Spleen (tissue), 10 donors: ENCODE measurements around the gene SCRN2. TPM values are rescaled to one million over a fixed set of nuclear protein-coding genes. Genes with fewer than 3 reads are reported as not detected.

Experiments
- polyA plus RNA-seq, 3 donors: library from polyadenylated mRNA; stranded (reverse); fragments of 200-250 nt; gene quantifications; one replicate each; pipeline ENCODE4 v1.2.1, GENCODE V29; 2013
- total RNA-seq, 7 donors: library from RNA; depleted of rRNA in 3 of 7; stranded (reverse); fragments of >200 nt in 3 of 7; fragmentation: NEBNext Ultra II Directional in 4 of 7; extraction: Animal tissue kit (Norgen Biotek cat#: 25700) in 4 of 7; gene quantifications; one replicate each; pipeline versions ENCODE4 v1.1.0 to v1.2.1, GENCODE V29; 2016 to 2021
- donor health status: healthy with polysubstance abuse.
- donor health status: DM: no; HTN: no; CAD: no; lungs with moderate emphysema.
- donor health status: DM: no; HTN: no; CAD: no.
- donor health status: Bipolar disorder and iron deficiency.
- donor health status: healthy.
- donor health status: DM: no; HTN: no; CAD: no.
- donor health status: DM: yes; HTN: yes; CAD: no.

Gene SCRN2
- total and polyA plus RNA-seq, 10 donors: 37.5 to 59.4 (median 49.7) TPM

Other genes starting within 250 kb of the SCRN2 start
- 100 to 1,000 TPM; 232 to 331 (median 259) TPM for gene KPNB1, start 191.4 kb downstream of the SCRN2 start, total RNA-seq
- 10 to 100 TPM; 37.0 to 56.7 (median 49.0) TPM for gene KPNB1, start 191.4 kb downstream of the SCRN2 start, polyA plus RNA-seq
- 10 to 100 TPM; 11.6 to 28.0 (median 19.6) TPM for gene TBKBP1, start 147.1 kb downstream of the SCRN2 start, total RNA-seq
- gene TBKBP1, start 147.1 kb downstream of the SCRN2 start, polyA plus RNA-seq: 10 to 100 TPM in 2 of 3 donors, 1 to 10 TPM in 1; 3.8 to 25.7 (median 10.2) TPM
- 10 to 100 TPM; 10.4 to 21.7 (median 12.2) TPM for gene TBX21, start 108.0 kb downstream of the SCRN2 start, total RNA-seq
- 1 to 10 TPM; 2.6 to 8.3 (median 3.8) TPM for gene TBX21, start 108.0 kb downstream of the SCRN2 start, polyA plus RNA-seq
- gene OSBPL7, start 19.5 kb downstream of the SCRN2 start, total RNA-seq: 10 to 100 TPM; 17.3 to 33.3 (median 23.0) TPM
- 10 to 100 TPM in 2 of 3 donors, 1 to 10 TPM in 1; 7.7 to 17.7 (median 10.7) TPM for gene OSBPL7, start 19.5 kb downstream of the SCRN2 start, polyA plus RNA-seq
- 10 to 100 TPM; 24.4 to 46.1 (median 32.2) TPM for gene MRPL10, start 9.7 kb downstream of the SCRN2 start, total RNA-seq
- gene MRPL10, start 9.7 kb downstream of the SCRN2 start, polyA plus RNA-seq: 10 to 100 TPM; 27.2 to 42.3 (median 36.2) TPM
- gene LRRC46, start 9.6 kb downstream of the SCRN2 start, total RNA-seq: 1 to 10 TPM in 3 of 7 donors, under 1 TPM in 4; 0.42 to 1.3 (median 0.66) TPM
- gene LRRC46, start 9.6 kb downstream of the SCRN2 start, polyA plus RNA-seq: 1 to 10 TPM; 1.0 to 1.4 (median 1.2) TPM
- gene SP6, start 9.9 kb upstream of the SCRN2 start, total RNA-seq: 1 to 10 TPM in 5 of 7 donors, under 1 TPM in 2; 0.19 to 3.0 (median 2.0) TPM
- under 1 TPM; 0.11 to 0.90 (median 0.27) TPM for gene SP6, start 9.9 kb upstream of the SCRN2 start, polyA plus RNA-seq
- gene SP2, start 55.0 kb upstream of the SCRN2 start, total RNA-seq: 10 to 100 TPM; 11.9 to 22.6 (median 18.2) TPM
- gene SP2, start 55.0 kb upstream of the SCRN2 start, polyA plus RNA-seq: 10 to 100 TPM in 1 of 3 donors, 1 to 10 TPM in 2; 4.5 to 10.7 (median 5.5) TPM
- gene PNPO, start 100.3 kb upstream of the SCRN2 start, total RNA-seq: 10 to 100 TPM; 23.6 to 28.9 (median 28.1) TPM
- 10 to 100 TPM in 1 of 3 donors, 1 to 10 TPM in 2; 6.1 to 13.0 (median 8.5) TPM for gene PNPO, start 100.3 kb upstream of the SCRN2 start, polyA plus RNA-seq
- gene PRR15L, start 116.6 kb upstream of the SCRN2 start, total RNA-seq: not detected
- gene PRR15L, start 116.6 kb upstream of the SCRN2 start, polyA plus RNA-seq: under 1 TPM in 1 of 3 donors, not detected in 2; 0.16 TPM
- 100 to 1,000 TPM; 216 to 380 (median 235) TPM for gene CDK5RAP3, start 129.8 kb upstream of the SCRN2 start, total RNA-seq
- gene CDK5RAP3, start 129.8 kb upstream of the SCRN2 start, polyA plus RNA-seq: 1,000 to 10,000 TPM in 1 of 3 donors, 100 to 1,000 TPM in 2; 328 to 1,020 (median 665) TPM
- 10 to 100 TPM in 3 of 7 donors, 1 to 10 TPM in 4; 6.0 to 15.0 (median 9.0) TPM for gene COPZ2, start 196.5 kb upstream of the SCRN2 start, total RNA-seq
- 1 to 10 TPM; 7.3 to 9.6 (median 8.5) TPM for gene COPZ2, start 196.5 kb upstream of the SCRN2 start, polyA plus RNA-seq
- 100 to 1,000 TPM; 111 to 242 (median 142) TPM for gene NFE2L1, start 207.1 kb upstream of the SCRN2 start, total RNA-seq
- 10 to 100 TPM; 21.2 to 59.5 (median 25.7) TPM for gene NFE2L1, start 207.1 kb upstream of the SCRN2 start, polyA plus RNA-seq